Stimulated activated CD4-positive, alpha-beta T cell treated with anti-CD3 and anti-CD28 coated beads, Interleukin-4, amount 100 ng/mL, for 24 hours (primary cell): ENCODE measurements around the gene STYXL1.
"Not testable (repeated sequence)": the region's sequence is repeated elsewhere in the genome, so short reads cannot be mapped to it uniquely, and the experiment has no call there.

Experiments
- DNase-seq: peaks from one replicate; pipeline ENCODE4 v3.0.0-alpha.2; 2020

Gene STYXL1

DNA sequence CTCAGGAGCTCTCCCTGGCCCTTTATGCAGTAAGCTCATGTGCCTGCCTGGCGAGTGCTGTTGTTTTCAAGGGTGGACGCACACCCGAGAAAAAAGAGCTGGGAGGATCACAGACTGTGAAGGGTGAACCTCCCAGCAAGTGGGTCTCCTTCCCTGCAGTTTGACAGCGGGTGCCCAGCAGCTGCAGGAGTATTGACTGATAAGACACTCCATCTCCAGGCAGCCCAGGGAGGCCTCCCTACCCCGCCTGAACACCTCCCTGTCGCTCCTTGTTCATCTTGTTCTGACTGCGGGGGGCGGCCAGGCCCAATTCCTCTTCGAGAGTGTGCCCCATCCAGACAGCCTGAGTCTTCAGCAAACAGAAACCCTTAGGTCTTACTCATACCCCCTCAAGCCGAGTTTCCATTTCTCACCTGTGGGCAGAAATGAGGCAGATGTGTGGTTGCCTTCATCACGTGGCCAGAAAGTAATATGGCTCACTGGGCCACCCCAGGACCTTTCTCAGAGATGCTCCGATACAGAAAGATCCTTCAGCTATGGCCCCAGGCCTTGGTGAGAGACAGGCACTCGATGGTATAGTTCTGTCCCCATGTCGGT is 17.3 kb upstream of the STYXL1 start:
- DNase-seq, result peak; percentile 7

GRCh38 chr7:76064208-76064970 is 16.6 kb upstream of the STYXL1 start:
- DNase-seq, result no peak

- DNase-seq, result no peak
Measured at GRCh38 chr7:76063525-76063924, 15.7 kb upstream of the STYXL1 start.

- no peak for DNase-seq
Measured at GRCh38 chr7:76063114-76063513, 15.3 kb upstream of the STYXL1 start.

DNA sequence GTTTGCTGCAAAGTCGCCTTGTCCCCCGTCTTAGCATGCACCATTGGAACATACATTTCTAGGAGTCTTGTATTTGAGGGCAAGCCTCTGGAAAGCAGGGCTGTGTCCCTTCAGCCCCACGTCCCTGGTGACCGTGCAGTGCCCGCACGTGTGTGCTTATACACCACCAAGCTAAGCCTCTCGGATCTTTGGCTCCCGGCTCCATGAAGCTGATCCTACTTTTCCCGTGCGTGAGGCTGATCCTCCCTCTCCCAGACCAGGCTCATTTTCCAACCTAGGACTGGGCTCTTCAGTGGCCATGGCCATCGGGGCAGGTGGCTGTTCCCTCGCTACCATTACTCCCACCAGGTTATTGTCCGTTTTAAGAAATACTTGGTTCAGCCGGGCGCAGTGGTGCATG is 14.5 kb upstream of the STYXL1 start:
- DNase-seq, result no peak

DNA sequence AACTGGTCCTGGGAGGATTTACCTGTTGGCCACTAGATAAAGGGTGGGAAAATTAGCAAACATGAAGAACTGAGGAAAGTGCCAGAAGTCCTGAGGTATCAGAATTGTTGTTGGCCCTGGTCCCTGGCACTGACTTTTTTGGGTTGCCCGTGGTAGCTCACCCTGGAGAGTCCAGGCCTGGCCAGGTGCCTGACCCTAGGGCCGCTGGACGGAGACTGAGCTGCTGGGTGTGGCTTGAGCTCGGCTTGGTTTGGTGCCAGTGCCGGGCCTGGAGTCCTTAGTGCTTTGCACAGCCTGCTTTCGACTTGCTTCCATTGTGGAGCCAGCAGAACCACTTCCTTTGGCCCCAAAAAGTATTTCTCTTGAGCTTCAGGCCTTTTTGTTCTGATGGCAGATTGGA is 13.0 kb upstream of the STYXL1 start:
- DNase-seq, result no peak

DNA sequence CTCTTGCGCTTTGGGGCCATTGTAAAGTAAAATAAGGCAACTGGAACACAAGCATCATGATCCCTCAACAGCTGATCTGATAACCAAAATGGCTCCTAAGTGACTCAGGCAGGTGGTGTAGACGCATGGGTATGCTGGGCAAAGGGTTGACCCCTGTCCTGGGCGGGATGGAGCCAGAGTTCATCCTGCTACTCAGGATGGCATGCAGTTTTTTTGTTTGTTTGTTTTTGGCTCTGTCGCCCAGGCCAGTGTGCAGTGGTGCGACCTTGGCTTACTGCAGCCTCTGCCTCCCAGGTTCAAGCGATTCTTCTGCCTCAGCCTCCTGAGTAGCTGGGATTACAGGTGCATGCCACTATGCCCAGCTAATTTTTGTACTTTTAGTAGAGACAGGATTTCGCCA is 10.9 kb upstream of the STYXL1 start:
- DNase-seq, result not testable (repeated sequence)

DNA sequence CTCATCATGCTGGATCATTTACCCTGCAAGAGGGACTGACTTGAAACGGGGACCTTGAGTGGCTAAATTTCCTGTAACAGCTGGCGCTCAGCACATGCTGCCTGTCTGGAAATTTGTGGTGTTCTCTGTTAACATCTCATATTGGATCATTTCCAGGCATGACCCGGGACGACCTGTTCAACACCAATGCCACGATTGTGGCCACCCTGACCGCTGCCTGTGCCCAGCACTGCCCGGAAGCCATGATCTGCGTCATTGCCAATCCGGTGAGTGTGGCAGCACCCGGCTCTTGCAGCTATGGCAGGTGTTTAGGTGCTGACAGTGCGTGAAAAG is 10.0 kb upstream of the STYXL1 start:
- DNase-seq, result no peak

DNA sequence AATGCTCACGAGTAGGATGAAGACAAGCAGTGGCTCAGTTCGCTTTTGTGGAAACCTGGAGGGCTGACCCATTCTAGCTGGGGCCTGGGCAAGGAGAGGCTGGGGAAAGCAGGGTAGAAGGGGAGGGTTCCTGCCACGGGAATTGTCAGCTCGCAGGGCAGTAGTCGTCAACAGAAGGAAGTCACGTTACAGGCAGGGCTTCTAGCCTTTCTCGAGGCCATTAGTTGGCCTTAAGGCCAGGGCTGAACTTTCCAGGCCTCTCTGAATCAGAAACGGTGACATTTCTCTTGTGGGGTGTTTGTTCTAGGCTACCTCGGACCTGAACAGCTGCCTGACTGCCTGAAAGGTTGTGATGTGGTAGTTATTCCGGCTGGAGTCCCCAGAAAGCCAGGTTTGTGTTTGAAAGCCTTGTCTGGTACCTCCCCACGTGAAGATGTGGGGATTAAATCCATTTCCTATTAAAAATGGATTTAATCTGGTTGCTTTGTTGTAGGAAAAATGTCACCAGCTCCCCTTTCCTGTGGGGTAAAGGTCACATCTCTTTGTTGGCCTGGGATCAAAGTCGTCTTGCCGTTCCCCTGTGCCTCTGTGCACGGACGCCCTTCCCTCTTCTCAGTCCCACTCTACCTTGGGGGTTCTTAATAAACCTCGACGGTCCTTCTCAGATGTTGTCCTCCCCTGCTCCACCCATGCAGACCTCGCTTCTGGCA is 9.5 kb upstream of the STYXL1 start:
- DNase-seq, result no peak

DNA sequence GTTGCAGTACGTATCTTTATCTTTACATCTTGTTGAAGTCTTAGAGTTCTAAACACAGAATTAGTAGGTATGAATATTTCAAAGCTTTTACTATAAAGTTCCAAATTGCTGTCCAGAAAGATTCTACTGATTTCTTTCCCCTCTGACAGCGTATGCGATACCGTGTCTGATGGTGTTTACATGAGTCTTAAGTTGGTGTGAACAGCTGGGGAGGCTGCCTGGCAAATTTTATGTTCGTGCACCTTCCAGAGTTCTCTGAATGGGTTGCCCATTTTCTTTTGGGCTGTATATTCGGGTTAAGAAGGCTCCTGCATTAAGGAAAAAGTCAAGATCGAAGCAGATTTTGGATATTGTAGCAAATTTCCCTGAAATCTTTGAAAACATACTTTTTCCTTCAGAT is 8.4 kb upstream of the STYXL1 start:
- no peak for DNase-seq

DNA sequence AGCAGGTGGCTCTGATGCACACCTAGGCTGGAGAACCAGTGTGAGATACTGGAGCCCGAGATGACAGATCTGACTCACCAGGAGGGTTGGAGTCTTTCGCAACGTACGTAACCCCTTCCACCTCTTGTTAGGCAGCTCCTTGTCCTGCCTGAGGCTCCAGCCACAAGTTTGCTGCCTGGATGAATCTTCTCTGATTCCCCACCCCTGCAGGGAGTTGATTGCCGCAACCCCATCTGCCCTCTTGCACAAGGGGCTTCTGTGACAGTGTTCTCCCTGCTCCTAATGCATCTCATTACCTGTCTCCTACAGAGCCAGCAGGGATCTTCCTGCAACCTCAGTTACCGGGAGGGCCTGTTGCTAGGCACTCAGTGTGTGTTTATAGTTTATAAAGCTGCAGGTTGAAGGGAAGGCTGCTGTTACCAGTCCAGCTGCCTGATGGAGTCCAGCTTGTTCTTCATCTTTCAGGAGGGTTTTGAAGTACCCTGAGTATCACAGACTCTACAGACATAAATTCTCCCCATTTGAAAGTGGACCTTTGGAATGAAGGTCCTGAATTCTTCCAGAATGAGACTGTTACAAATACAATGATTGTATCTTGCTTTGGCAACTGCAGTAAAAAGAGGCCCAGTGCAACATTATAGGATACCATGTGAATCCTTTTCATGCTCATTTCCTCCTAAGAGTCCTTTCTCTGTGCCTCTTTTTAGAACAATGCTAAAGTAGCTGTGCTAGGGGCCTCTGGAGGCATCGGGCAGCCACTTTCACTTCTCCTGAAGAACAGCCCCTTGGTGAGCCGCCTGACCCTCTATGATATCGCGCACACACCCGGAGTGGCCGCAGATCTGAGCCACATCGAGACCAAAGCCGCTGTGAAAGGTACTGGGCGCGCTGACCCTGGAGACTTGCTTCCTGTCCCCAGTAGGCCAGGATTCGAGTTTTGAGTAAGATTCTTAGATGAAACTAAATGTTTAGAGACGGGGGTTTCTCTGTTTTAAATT is 6.6 kb upstream of the STYXL1 start:
- DNase-seq, result no peak

DNA sequence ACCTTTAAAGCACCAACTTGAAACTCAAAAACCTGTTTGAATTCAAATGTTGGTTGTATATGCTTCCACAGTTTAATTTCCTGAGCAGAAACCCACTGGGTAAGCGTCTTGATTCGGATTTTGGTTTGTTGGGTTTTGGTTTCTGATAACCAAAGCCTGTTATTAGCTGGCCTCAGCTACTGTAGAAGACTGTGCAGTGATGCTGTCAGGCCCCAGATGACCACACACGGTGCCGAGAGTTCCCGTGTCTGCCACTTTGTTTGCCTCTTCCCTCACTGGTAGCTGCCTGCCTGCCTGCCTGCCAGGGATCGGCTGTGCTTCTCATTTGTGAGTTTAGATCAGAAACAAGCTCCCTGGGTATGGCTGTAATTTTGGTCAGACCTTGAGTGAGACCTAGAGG is 5.7 kb upstream of the STYXL1 start:
- DNase-seq, result no peak

DNA sequence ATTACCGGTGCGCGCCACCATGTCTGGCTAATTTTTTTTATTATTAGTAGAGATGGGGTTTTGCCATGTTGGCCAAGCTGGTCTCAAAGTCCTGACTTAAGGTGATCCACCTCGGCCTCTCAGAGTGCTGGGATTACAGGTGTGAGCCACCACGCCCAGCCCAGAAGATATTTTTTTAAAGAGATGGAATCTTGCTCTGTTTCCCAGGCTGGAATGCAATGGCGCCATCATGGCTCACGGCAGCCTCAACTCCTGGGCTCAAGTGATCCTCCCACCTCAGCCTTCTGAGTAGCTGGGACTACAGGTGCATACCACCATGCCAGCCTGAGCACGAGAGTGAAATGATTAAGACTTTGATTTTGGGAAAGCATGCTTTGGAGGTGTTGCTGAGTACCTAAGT is 4.9 kb upstream of the STYXL1 start:
- not testable (repeated sequence) for DNase-seq

- no peak for DNase-seq
Measured at GRCh38 chr7:76051840-76052239, 4.0 kb upstream of the STYXL1 start.

DNA sequence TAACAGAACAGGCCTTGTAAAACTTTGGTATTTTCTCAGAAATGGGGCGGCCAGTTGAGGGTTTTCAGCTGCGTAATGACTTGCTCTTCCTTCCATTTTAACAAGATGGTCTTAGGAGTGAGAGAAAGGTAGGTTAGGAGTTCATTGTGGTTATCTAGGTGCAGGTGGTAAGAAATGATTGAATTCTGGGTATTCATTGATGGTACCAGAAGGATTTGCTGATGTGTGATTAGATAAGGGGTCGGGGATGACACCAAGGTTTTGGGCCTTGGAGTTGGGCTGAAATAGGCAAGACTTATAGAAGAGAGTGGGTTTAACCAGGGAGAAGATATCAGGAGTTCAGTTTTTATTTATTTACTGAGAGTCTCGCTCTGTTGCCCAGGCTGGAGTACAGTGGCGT is 2.7 kb upstream of the STYXL1 start:
- DNase-seq, result no peak

DNA sequence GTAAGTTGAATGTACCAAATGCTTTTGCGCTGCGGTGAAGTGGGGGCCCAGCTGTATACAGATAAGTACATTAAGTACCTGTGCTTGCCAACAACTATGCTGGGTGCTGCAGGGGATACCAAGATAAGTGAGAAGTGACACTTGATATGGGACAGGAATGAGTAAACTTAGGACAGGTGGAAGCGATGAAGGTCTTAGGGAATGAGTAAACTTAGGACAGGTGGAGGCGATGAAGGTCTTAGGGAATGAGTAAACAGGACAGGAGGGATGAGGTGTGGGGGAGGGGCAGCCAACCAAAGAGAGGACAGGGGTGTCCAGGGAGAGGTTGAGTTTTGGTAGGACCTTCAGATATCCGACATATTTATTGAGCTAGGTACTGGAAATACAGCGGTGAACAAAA is 1.5 kb upstream of the STYXL1 start:
- DNase-seq, result no peak

- peak; percentile 23 for DNase-seq
Measured at GRCh38 chr7:76048668-76048988, 828 bp upstream of the STYXL1 start.

DNA sequence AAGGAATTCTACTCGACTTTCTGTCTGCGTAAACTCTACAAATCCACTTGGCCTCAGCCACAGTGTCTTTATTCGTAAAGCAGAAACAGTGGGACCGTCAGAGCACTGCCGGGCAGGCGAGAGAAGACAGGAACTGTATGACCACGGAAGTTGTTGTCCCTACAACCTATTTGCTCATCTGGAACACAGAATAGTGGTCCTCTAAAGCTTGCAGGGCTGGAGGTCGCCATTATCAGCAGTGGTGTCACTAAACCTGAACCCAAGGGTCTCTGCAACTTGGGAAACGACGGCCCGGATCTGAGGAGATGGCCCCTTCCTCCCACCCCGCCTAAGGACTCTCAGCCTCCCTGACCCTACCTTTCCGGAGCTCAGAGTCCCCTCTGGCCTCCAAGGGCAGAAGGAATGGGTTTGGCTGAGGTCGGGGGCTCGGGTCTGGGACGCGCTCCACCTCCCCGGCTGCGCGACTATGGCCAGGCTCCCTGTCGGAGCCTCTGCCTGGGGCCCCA is 442 bp downstream of the STYXL1 start:
- no peak for DNase-seq

DNA sequence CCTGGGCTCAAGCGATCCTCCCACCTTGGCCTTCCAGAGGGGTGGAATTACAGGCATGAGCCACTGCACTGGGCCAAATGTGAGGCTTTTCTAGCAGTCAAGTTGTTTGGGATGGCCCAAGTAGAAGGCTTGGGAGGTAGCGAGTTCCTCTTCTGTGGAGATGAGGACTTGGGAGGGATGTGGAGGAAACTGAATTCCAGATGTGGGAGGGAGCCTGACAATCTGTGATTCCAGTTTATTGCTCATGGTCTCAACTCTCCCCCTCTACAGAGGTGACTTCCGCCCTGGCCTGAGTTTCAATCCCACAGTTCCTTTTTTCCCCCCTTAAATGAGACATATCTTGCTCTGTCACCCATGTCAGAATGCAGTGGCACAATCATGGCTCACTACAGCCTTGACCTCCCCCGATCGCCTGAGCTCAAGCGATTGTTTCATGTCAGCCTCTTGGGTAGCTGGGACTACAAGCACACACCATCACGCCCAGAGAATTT is 3.4 kb downstream of the STYXL1 start:
- DNase-seq, result no peak

DNA sequence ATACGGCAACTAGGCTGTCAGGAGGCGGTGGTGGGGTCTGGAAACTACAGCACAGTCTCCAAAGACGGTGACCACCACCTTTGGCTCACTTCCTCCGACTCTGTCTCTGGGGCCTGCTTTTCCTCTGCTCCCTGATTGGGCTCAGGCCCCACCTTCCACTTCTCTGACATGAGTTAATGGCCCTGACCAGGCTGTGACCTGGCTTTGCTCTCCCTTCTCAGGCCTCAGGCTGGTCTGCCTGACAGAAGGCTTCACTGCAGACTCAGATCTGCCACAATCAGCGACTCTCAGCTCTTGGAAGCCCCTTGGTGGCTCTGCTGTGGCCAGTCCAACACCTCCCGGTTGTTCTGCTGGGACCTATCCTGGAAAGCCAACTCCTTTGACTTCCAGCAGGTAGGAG is 7.7 kb downstream of the STYXL1 start:
- no peak for DNase-seq

- no peak for DNase-seq
Measured at GRCh38 chr7:76037310-76037709, 10.5 kb downstream of the STYXL1 start.

GRCh38 chr7:76031964-76032363 is 15.8 kb downstream of the STYXL1 start:
- no peak for DNase-seq

GRCh38 chr7:76029682-76030081 is 18.1 kb downstream of the STYXL1 start:
- not testable (repeated sequence) for DNase-seq
